Measurements from ENCODE around the gene CACNA1A.
A peak's percentile ranks its signal among the peaks of the same experiment; 100 is the strongest.
"Not testable (repeated sequence)": the region's sequence is repeated elsewhere in the genome, so short reads cannot be mapped to it uniquely, and the experiment has no call there.

The CACNA1A gene

GRCh38 chr19:13229246-13229645, 277.0 kb downstream of the CACNA1A start:
- no peak for DNase-seq (ENCODE audit: low read depth)

- DNase-seq (ENCODE audit: low read depth): no peak
These were observed 277.7 kb downstream of the CACNA1A start for GRCh38 chr19:13228561-13228960.

GRCh38 chr19:13226983-13227382, 279.3 kb downstream of the CACNA1A start:
- DNase-seq (ENCODE audit: low read depth): no peak

GRCh38 chr19:13225973-13226865, 280.1 kb downstream of the CACNA1A start:
- no peak for DNase-seq (ENCODE audit: low read depth)

- DNase-seq (ENCODE audit: low read depth): no peak
These were observed 281.2 kb downstream of the CACNA1A start for GRCh38 chr19:13225085-13225484.

- DNase-seq (ENCODE audit: low read depth): no peak
These were observed 285.4 kb downstream of the CACNA1A start for GRCh38 chr19:13220847-13221246.

GRCh38 chr19:13215572-13216380, 290.5 kb downstream of the CACNA1A start:
- DNase-seq (ENCODE audit: low read depth): no peak

- DNase-seq (ENCODE audit: low read depth): no peak
These were observed 292.1 kb downstream of the CACNA1A start for GRCh38 chr19:13214036-13214730.

GRCh38 chr19:13212759-13213330, 293.4 kb downstream of the CACNA1A start:
- DNase-seq (ENCODE audit: low read depth): peak; percentile 81

- no peak for DNase-seq (ENCODE audit: low read depth)
These were observed 294.6 kb downstream of the CACNA1A start for GRCh38 chr19:13211426-13212308.

- no peak for DNase-seq (ENCODE audit: low read depth)
These were observed 295.3 kb downstream of the CACNA1A start for GRCh38 chr19:13210941-13211340.

GRCh38 chr19:13210339-13210775, 295.9 kb downstream of the CACNA1A start:
- DNase-seq (ENCODE audit: low read depth): no peak

- no peak for DNase-seq (ENCODE audit: low read depth)
These were observed 296.6 kb downstream of the CACNA1A start for GRCh38 chr19:13209484-13210338.

- DNase-seq (ENCODE audit: low read depth): no peak
These were observed 297.4 kb downstream of the CACNA1A start for GRCh38 chr19:13208672-13209483.

- DNase-seq (ENCODE audit: low read depth): peak; percentile 50
These were observed 298.2 kb downstream of the CACNA1A start for GRCh38 chr19:13207846-13208671.

- no peak for DNase-seq (ENCODE audit: low read depth)
These were observed 298.9 kb downstream of the CACNA1A start for GRCh38 chr19:13207237-13207845.

GRCh38 chr19:13206587-13206986, 299.7 kb downstream of the CACNA1A start:
- no peak for DNase-seq (ENCODE audit: low read depth)

GRCh38 chr19:13202112-13202511, 304.2 kb downstream of the CACNA1A start:
- DNase-seq (ENCODE audit: low read depth): not testable (repeated sequence)

Measured in activated T-cell treated with anti-CD3 and anti-CD28 coated beads for 1 hour (primary cell).